GM12878 (cell line): ENCODE data around the gene OR6C2.
"Not testable (repeated sequence)": the region's sequence is repeated elsewhere in the genome, so short reads cannot be mapped to it uniquely, and the experiment has no call there.

ENCODE experiments used
- CHD4 ChIP-seq: fragments of 200-600 bp; sonication (generic); IDR thresholded peaks from 2 replicates; pipeline ENCODE4 v1.6.1; 2016; ENCODE audit warnings: mild to moderate bottlenecking
- RUNX3 ChIP-seq: IDR thresholded peaks from 2 replicates; pipeline ENCODE4 v1.6.1; 2012; ENCODE audit warnings: low read length, inconsistent platforms

DNA sequence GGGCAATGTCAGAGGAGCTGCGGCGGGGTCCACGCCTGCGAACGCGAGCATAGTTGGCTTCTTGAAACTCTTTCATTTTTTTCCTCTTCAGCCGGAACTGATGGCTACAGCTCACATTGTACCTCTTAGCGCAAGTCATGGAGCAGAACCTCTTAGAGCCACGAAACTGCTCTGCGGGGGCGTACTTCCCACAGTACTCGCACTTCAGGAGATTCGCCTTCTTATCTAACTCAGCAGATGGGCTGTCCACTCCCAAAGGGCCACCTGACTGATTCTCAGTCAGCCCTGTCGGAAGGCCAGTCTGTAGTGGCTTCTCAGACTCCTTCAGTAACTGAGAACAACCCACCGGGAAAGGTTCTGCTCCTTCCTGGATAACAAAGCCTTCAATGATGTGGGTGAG lies 31.7 kb upstream of the OR6C2 start:
- TF ChIP-seq CHD4, RUNX3: not testable (repeated sequence)
